ENCODE data around the gene MON2.

GRCh38 chr12:62426089-62426488, 40.5 kb upstream of the MON2 start:
- TF ChIP-seq CTCF (IDR thresholded peaks at IDR 0.05) = no peak
- no peak for TF ChIP-seq POLR2A (IDR thresholded peaks at IDR 0.05)
